HEK293 (cell line): ENCODE data around the gene FAM240B.

Source experiments
- CTCF ChIA-PET: fragments of 350-600 bp; formaldehyde crosslinking; extraction: SDS; loops from one replicate; lab custom pipeline; 2021; ENCODE audit warnings: antibody characterized with exemption; lab: Yijun Ruan, JAX
- POLR2A ChIA-PET: fragments of 300-600 bp; formaldehyde crosslinking; extraction: SDS; loops from one replicate; lab custom pipeline; 2020; ENCODE audit warnings: antibody characterized with exemption, inconsistent platforms; lab: Yijun Ruan, JAX
- H3K27ac ChIP-seq: fragments of 200-500 bp; sonication (Bioruptor generic); 2 replicates; pipeline ENCODE4 v1.5.1; 2014; ENCODE audit warnings: low read depth, low read length, control low read depth, inconsistent platforms; ENCODE audit errors: extremely low read depth
- H3K36me3 ChIP-seq, 2 experiments: fragments of 200-500 bp in 1 of 2; sonication (Bioruptor generic) in 1 of 2; 1 replicate in 1 of 2; 2 replicates in 1 of 2; pipeline ENCODE4 v1.5.1; 2014 to 2017; ENCODE audit warnings: inconsistent platforms in 2 of 2, low read length in 2 of 2; ENCODE audit not compliant: control insufficient read depth in 2 of 2, insufficient read depth in 1 of 2
- H3K4me1 ChIP-seq: fragments of 200-500 bp; sonication (Bioruptor generic); 2 replicates; pipeline ENCODE4 v1.5.1; 2014; ENCODE audit warnings: mild to moderate bottlenecking, low read length, inconsistent platforms; ENCODE audit not compliant: control insufficient read depth, insufficient read depth
- H3K4me3 ChIP-seq: 2 replicates; pipeline ENCODE4 v1.5.1; 2011; ENCODE audit warnings: low read depth, mild to moderate bottlenecking, control low read depth, low read length, moderate library complexity
- H3K9me3 ChIP-seq: fragments of 200-500 bp; sonication (Bioruptor generic); 2 replicates; pipeline ENCODE4 v1.5.1; 2014; ENCODE audit warnings: low read depth, low read length, inconsistent platforms; ENCODE audit not compliant: control insufficient read depth, insufficient read depth
- EGR2 ChIP-seq: fragments of 450-650 bp; formaldehyde crosslinking; IDR thresholded peaks from 2 replicates; pipeline ENCODE4 v1.5.1; 2016; ENCODE audit warnings: low read depth, missing biosample characterization, missing genetic modification characterization
- GFI1B ChIP-seq: fragments of 450-650 bp; formaldehyde crosslinking; IDR thresholded peaks from 2 replicates; pipeline ENCODE4 v1.5.1; 2016; ENCODE audit warnings: missing biosample characterization, missing genetic modification characterization
- KLF16 ChIP-seq: fragments of 450-650 bp; formaldehyde crosslinking; IDR thresholded peaks from 2 replicates; pipeline ENCODE4 v1.5.1; 2017; ENCODE audit warnings: missing biosample characterization, missing genetic modification characterization
- SCRT2 ChIP-seq: fragments of 450-650 bp; formaldehyde crosslinking; IDR thresholded peaks from 2 replicates; pipeline ENCODE4 v1.5.1; 2016; ENCODE audit warnings: missing biosample characterization, missing genetic modification characterization
- SP2 ChIP-seq: fragments of 450-650 bp; formaldehyde crosslinking; IDR thresholded peaks from 2 replicates; pipeline ENCODE4 v1.5.1; 2016; ENCODE audit warnings: missing biosample characterization, missing genetic modification characterization
- SP3 ChIP-seq: fragments of 450-650 bp; formaldehyde crosslinking; IDR thresholded peaks from 2 replicates; pipeline ENCODE4 v1.5.1; 2016; ENCODE audit warnings: missing biosample characterization, missing genetic modification characterization
- ZNF16 ChIP-seq: fragments of 450-650 bp; formaldehyde crosslinking; IDR thresholded peaks from 2 replicates; pipeline ENCODE4 v1.5.1; 2016; ENCODE audit warnings: low read depth, missing biosample characterization, missing genetic modification characterization
- ZNF19 ChIP-seq: fragments of 450-650 bp; formaldehyde crosslinking; IDR thresholded peaks from 2 replicates; pipeline ENCODE4; 2016; ENCODE audit warnings: missing biosample characterization, missing genetic modification characterization, low read depth
- ZNF266 ChIP-seq: fragments of 450-650 bp; formaldehyde crosslinking; IDR thresholded peaks from 2 replicates; pipeline ENCODE4 v1.5.1; 2016; ENCODE audit warnings: missing biosample characterization, missing genetic modification characterization, low read depth
- ZNF292 ChIP-seq: fragments of 450-650 bp; formaldehyde crosslinking; IDR thresholded peaks from 2 replicates; pipeline ENCODE4 v1.5.1; 2016; ENCODE audit warnings: low read depth, missing biosample characterization, missing genetic modification characterization, borderline replicate concordance
- ZNF354C ChIP-seq: fragments of 450-650 bp; formaldehyde crosslinking; IDR thresholded peaks from 2 replicates; pipeline ENCODE4 v1.5.1; 2016; ENCODE audit warnings: missing biosample characterization, missing genetic modification characterization, low read depth, borderline replicate concordance
- ZNF391 ChIP-seq: fragments of 450-650 bp; formaldehyde crosslinking; IDR thresholded peaks from 2 replicates; pipeline ENCODE4 v1.5.1; 2016; ENCODE audit warnings: low read depth, missing biosample characterization, missing genetic modification characterization, borderline replicate concordance
- ZNF585B ChIP-seq: fragments of 450-650 bp; formaldehyde crosslinking; IDR thresholded peaks from 2 replicates; pipeline ENCODE4 v1.5.1; 2016; ENCODE audit warnings: missing biosample characterization, missing genetic modification characterization
- ZNF596 ChIP-seq: fragments of 450-650 bp; IDR thresholded peaks from 2 replicates; pipeline ENCODE4 v1.5.0; 2018; ENCODE audit warnings: missing biosample characterization, mild to moderate bottlenecking, missing genetic modification characterization, moderate library complexity
- ZNF658 ChIP-seq: fragments of 450-650 bp; formaldehyde crosslinking; IDR thresholded peaks from 2 replicates; pipeline ENCODE4; 2016; ENCODE audit warnings: missing biosample characterization, missing genetic modification characterization
- ZNF664 ChIP-seq: fragments of 450-650 bp; formaldehyde crosslinking; IDR thresholded peaks from 2 replicates; pipeline ENCODE4 v1.5.1; 2016; ENCODE audit warnings: missing biosample characterization, missing genetic modification characterization
- ZNF791 ChIP-seq: fragments of 450-650 bp; formaldehyde crosslinking; IDR thresholded peaks from 2 replicates; pipeline ENCODE4 v1.5.1; 2016; ENCODE audit warnings: missing biosample characterization, missing genetic modification characterization
- TF ChIP-seq, protein P1 (sequence below): fragments of 450-650 bp; formaldehyde crosslinking; IDR thresholded peaks from 2 replicates; pipeline ENCODE4 v1.5.1; 2016; ENCODE audit warnings: missing biosample characterization, missing genetic modification characterization, low read depth
- TF ChIP-seq, protein P2 (sequence below): sonication (generic); formaldehyde crosslinking; IDR thresholded peaks from 2 replicates; pipeline ENCODE4 v1.8.1; 2022; ENCODE audit warnings: mild to moderate bottlenecking, moderate library complexity, missing genetic modification reagents
- TF ChIP-seq, protein P3 (sequence below): fragments of 450-650 bp; formaldehyde crosslinking; IDR thresholded peaks from 2 replicates; pipeline ENCODE4 v1.5.1; 2016; ENCODE audit warnings: missing biosample characterization, missing genetic modification characterization
- TF ChIP-seq, protein P4 (sequence below): fragments of 450-650 bp; formaldehyde crosslinking; IDR thresholded peaks from 2 replicates; pipeline ENCODE4 v1.5.1; 2016; ENCODE audit warnings: missing biosample characterization, missing genetic modification characterization
- TF ChIP-seq, protein P5 (sequence below): fragments of 450-650 bp; formaldehyde crosslinking; IDR thresholded peaks from 2 replicates; pipeline ENCODE4 v1.5.1; 2016; ENCODE audit warnings: missing biosample characterization, missing genetic modification characterization

FAM240B gene

DNA sequence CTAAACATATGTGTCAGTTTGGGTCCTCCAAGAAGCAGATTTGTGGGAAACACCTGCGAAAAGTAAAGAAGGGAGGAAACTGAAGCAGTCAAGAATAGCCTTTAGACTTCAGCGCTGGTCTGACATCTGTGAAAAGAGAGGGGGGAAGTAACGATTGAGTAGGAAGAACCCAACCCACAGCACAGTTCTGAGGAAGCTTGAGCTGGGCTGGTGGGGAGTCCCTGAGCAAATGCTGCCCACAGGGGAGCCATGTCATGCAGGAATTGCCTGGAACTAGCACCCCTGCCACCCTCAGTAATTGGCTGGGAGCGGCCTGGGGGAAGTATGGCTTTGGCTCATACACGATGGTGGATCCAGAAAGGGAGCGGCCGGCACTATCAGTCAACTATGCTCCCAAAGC is 20.6 kb downstream of the FAM240B start:
- no peak overlapping the region for H3K27ac ChIP-seq
- H3K4me1 ChIP-seq = no peaks in the 10 kb centered on the region
- CTCF ChIA-PET = no interaction called here
- H3K9me3 ChIP-seq = no peaks in the 10 kb centered on the region
- H3K36me3 ChIP-seq = no peaks in the 10 kb centered on the region
- no peak overlapping the region for H3K4me3 ChIP-seq
- POLR2A ChIA-PET = interaction anchor here (0.8 kb wide), 1 partner anchor 27 kb away, joined by 3 read pairs; no protein-coding TSS in a partner anchor
- TF ChIP-seq SP3 (tag by site-specific recombination) (no peak), EGR2 (tag by site-specific recombination) (peak; percentile 31), ZNF658 (tag by site-specific recombination) (no peak)

DNA sequence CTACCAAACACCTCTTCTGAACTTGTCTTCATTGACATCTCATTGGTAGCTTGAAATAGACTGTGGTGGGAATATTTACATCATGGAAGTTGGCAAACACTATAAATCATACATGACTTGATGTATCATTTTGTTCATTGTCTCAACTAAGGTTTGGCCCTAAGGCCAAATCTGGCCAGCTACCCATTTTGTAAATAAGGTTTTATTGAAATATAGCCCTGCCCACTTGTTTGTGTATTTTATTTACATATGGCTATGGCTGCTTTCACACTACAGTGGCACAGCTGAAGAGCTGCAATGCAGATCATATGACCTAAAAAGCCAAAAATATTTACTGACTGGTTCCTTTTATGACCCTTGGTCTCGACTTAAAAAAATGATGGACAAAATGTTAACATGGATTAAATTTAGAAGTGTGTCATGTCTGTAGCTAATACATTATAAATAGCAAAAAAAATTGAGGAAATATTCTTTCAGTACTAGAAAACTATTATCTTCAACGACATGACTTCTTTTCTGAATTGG is 22.1 kb downstream of the FAM240B start:
- H3K27ac ChIP-seq = no peak overlapping the region
- no peaks in the 10 kb centered on the region for H3K36me3 ChIP-seq
- H3K4me3 ChIP-seq = no peak overlapping the region
- ChIA-PET CTCF (interaction anchor here (0.5 to 1.6 kb wide), 4 partner anchors 10 to 318 kb away, joined by 3 to 6 read pairs (median 4); no protein-coding TSS in a partner anchor), POLR2A (interaction anchor here (1.2 kb wide), 1 partner anchor 25 kb away, joined by 3 read pairs; no protein-coding TSS in a partner anchor)
- H3K9me3 ChIP-seq = no peaks in the 10 kb centered on the region
- H3K4me1 ChIP-seq = no peaks in the 10 kb centered on the region
- TF ChIP-seq, protein P1, sequence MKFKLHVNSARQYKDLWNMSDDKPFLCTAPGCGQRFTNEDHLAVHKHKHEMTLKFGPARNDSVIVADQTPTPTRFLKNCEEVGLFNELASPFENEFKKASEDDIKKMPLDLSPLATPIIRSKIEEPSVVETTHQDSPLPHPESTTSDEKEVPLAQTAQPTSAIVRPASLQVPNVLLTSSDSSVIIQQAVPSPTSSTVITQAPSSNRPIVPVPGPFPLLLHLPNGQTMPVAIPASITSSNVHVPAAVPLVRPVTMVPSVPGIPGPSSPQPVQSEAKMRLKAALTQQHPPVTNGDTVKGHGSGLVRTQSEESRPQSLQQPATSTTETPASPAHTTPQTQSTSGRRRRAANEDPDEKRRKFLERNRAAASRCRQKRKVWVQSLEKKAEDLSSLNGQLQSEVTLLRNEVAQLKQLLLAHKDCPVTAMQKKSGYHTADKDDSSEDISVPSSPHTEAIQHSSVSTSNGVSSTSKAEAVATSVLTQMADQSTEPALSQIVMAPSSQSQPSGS (tag by site-specific recombination) = no peak
- TF ChIP-seq, protein P2, sequence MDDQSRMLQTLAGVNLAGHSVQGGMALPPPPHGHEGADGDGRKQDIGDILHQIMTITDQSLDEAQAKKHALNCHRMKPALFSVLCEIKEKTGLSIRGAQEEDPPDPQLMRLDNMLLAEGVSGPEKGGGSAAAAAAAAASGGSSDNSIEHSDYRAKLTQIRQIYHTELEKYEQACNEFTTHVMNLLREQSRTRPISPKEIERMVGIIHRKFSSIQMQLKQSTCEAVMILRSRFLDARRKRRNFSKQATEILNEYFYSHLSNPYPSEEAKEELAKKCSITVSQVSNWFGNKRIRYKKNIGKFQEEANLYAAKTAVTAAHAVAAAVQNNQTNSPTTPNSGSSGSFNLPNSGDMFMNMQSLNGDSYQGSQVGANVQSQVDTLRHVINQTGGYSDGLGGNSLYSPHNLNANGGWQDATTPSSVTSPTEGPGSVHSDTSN (CRISPR knock-in tag) = no peak
- TF ChIP-seq ZNF791 (tag by site-specific recombination) = no peak
- no peak for TF ChIP-seq SP2 (tag by site-specific recombination)
- TF ChIP-seq ZNF354C = no peak

DNA sequence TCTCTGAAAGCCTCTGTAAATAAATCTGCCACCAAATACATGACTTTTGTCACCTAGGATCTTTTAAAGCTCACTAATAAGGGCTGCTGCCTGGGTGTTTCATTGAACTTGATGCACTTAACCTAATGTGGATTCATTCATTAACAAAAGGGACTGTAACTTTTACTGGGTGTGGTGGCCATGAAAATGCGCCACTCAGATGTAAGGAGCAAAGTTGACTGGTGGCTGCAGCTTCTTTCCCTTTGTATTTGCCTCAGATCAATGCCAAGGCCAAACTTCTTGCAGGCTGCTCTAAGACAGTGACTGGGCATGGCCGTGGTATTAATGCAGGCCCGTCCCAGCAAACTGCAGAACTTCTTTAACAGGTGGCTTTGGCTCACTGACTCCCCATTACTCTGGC is 22.9 kb downstream of the FAM240B start:
- ChIA-PET POLR2A (interaction anchor here (1.0 to 1.2 kb wide), 2 partner anchors 14 to 25 kb away, joined by 3 to 4 read pairs; no protein-coding TSS in a partner anchor), CTCF (interaction anchor here (0.6 to 1.6 kb wide), 4 partner anchors 9 to 52 kb away, joined by 3 to 6 read pairs (median 4); no protein-coding TSS in a partner anchor)
- Histone ChIP-seq H3K27ac (no peak overlapping the region), H3K36me3 (no peaks in the 10 kb centered on the region), H3K4me1 (no peaks in the 10 kb centered on the region), H3K4me3 (no peak overlapping the region)
- no peak for TF ChIP-seq GFI1B (tag by site-specific recombination)
- no peak for TF ChIP-seq ZNF292 (tag by site-specific recombination)
- no peak for TF ChIP-seq ZNF391 (tag by site-specific recombination)
- TF ChIP-seq, protein P3, sequence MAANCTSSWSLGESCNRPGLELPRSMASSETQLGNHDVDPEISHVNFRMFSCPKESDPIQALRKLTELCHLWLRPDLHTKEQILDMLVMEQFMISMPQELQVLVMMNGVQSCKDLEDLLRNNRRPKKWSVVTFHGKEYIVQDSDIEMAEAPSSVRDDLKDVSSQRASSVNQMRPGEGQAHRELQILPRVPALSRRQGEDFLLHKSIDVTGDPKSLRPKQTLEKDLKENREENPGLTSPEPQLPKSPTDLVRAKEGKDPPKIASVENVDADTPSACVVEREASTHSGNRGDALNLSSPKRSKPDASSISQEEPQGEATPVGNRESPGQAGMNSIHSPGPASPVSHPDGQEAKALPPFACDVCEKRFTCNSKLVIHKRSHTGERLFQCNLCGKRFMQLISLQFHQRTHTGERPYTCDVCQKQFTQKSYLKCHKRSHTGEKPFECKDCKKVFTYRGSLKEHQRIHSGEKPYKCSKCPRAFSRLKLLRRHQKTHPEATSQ (tag by site-specific recombination) = no peak
- TF ChIP-seq ZNF16 (tag by site-specific recombination) = no peak
- no peak for TF ChIP-seq KLF16 (tag by site-specific recombination)
- no peak for TF ChIP-seq ZNF585B (tag by site-specific recombination)
- no peak for TF ChIP-seq SCRT2 (tag by site-specific recombination)
- TF ChIP-seq ZNF791 (tag by site-specific recombination) = no peak
- TF ChIP-seq ZNF266 = no peak
- TF ChIP-seq ZNF19 (tag by site-specific recombination) = no peak
- no peak for TF ChIP-seq ZNF596 (tag by site-specific recombination)
- TF ChIP-seq, protein P4, sequence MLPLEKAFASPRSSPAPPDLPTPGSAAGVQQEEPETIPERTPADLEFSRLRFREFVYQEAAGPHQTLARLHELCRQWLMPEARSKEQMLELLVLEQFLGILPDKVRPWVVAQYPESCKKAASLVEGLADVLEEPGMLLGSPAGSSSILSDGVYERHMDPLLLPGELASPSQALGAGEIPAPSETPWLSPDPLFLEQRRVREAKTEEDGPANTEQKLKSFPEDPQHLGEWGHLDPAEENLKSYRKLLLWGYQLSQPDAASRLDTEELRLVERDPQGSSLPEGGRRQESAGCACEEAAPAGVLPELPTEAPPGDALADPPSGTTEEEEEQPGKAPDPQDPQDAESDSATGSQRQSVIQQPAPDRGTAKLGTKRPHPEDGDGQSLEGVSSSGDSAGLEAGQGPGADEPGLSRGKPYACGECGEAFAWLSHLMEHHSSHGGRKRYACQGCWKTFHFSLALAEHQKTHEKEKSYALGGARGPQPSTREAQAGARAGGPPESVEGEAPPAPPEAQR = no peak
- TF ChIP-seq, protein P5, sequence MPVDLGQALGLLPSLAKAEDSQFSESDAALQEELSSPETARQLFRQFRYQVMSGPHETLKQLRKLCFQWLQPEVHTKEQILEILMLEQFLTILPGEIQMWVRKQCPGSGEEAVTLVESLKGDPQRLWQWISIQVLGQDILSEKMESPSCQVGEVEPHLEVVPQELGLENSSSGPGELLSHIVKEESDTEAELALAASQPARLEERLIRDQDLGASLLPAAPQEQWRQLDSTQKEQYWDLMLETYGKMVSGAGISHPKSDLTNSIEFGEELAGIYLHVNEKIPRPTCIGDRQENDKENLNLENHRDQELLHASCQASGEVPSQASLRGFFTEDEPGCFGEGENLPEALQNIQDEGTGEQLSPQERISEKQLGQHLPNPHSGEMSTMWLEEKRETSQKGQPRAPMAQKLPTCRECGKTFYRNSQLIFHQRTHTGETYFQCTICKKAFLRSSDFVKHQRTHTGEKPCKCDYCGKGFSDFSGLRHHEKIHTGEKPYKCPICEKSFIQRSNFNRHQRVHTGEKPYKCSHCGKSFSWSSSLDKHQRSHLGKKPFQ = no peak
- no peak for TF ChIP-seq ZNF664 (tag by site-specific recombination)
- TF ChIP-seq, all 188 proteins: peak for 0
- H3K9me3 ChIP-seq = no peaks in the 10 kb centered on the region
